ENCODE results near the gene PAX4.

DNA sequence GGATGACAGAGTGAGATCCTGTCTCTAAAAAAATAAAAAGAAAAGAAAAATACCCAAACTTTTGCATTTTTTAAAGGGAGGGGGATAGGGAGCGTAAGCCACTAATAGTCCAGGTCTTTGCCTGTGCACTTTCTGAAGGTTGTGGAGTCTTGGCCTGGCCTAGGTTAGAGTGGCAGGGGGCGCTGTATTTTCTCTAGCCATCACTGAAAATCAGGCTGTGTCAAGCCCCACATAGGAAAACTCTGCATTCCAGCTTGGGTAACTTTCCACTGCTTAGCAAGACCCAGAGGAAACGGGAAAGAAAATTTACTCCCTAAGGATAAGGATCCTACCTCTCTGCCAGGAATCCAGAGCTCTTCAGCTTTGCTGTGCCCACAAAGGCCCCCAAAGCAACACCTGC is 10.5 kb upstream of the PAX4 start:
- TF ChIP-seq, protein P1, sequence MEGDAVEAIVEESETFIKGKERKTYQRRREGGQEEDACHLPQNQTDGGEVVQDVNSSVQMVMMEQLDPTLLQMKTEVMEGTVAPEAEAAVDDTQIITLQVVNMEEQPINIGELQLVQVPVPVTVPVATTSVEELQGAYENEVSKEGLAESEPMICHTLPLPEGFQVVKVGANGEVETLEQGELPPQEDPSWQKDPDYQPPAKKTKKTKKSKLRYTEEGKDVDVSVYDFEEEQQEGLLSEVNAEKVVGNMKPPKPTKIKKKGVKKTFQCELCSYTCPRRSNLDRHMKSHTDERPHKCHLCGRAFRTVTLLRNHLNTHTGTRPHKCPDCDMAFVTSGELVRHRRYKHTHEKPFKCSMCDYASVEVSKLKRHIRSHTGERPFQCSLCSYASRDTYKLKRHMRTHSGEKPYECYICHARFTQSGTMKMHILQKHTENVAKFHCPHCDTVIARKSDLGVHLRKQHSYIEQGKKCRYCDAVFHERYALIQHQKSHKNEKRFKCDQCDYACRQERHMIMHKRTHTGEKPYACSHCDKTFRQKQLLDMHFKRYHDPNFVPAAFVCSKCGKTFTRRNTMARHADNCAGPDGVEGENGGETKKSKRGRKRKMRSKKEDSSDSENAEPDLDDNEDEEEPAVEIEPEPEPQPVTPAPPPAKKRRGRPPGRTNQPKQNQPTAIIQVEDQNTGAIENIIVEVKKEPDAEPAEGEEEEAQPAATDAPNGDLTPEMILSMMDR (conservative IDR thresholded peaks at IDR 0.05 in 1 of 2, IDR thresholded peaks at IDR 0.05 in 1 of 2; ENCODE audit: low read depth in 1 of 2, low read length in 2 of 2) = no peak
- no peak for TF ChIP-seq EZH2 (IDR thresholded peaks at IDR 0.05; ENCODE audit: low read length, missing control alignments)

All from fibroblast of lung (primary cell).